ENCODE results near the gene MPV17L. TPM values are rescaled to one million over a fixed set of nuclear protein-coding genes. Genes with fewer than 3 reads are reported as not detected.
"Not testable (repeated sequence)": the region's sequence is repeated elsewhere in the genome, so short reads cannot be mapped to it uniquely, and the experiment has no call there.

Gene MPV17L
- total and polyA plus RNA-seq, 2 donors (not counting 3 experiments of a cell fraction or from before 2014, with no cell fraction given), result 0.06 to 0.22 TPM

DNA sequence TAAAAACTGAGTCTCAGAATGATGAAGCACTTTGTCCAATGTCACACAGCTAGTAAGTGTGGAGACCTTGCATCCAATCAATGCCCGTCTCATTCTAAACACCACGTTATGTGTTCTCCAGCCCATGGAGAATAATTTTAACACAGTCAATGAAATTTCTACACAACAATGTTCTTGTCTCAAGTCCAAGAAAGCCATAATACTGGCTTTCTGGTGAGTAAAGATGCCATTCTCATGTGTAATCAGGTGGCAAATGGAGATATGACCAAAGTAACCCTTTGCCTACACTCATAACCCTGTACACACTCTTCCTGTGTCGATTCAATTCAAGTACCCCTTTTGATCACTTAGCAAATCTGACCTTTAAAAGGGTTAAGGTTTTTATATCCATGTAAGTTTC lies 12.7 kb upstream of the MPV17L start:
- H4K20me1 ChIP-seq (replicated peaks; ENCODE audit: control insufficient read depth, extremely low read depth, insufficient read depth, low read length); H3K27me3 ChIP-seq (ENCODE audit: control insufficient read depth in 2 of 2, insufficient read depth in 2 of 2, low read length in 2 of 2); DNase-seq (ENCODE audit: low read depth, low spot score); intact Hi-C loops (cut with micrococcal nuclease); H3K27ac ChIP-seq (ENCODE audit: insufficient read depth, low read depth, low read length); H3K79me2 ChIP-seq (ENCODE audit: control insufficient read depth, insufficient read depth, low read length); H3K4me2 ChIP-seq (ENCODE audit: insufficient read depth, low read length); H3K4me1 ChIP-seq (ENCODE audit: control insufficient read depth, extremely low read depth, insufficient read depth, low read length); H3K36me3 ChIP-seq (ENCODE audit: control insufficient read depth in 2 of 2, extremely low read depth in 1 of 2, insufficient read depth in 2 of 2, low read length in 2 of 2); POLR2A ChIA-PET; H2AFZ ChIP-seq (ENCODE audit: low read depth, low read length); H3K9me1 ChIP-seq (replicated peaks; ENCODE audit: control insufficient read depth, extremely low read depth, insufficient read depth, low read length); H3K9me3 ChIP-seq (replicated peaks; ENCODE audit: control insufficient read depth, insufficient read depth, low read length); H3K4me3 ChIP-seq (replicated peaks in 1 of 3; ENCODE audit: insufficient read depth in 1 of 3, low read depth in 1 of 3, low read length in 3 of 3); FAIRE-seq; BruUV-seq (replicated peaks); dilution Hi-C loops (cut with MboI; ENCODE audit: extremely low pct_ligation_motif_present, low sequenced_read_pairs); H3K9ac ChIP-seq (replicated peaks; ENCODE audit: extremely low read depth, insufficient read depth, low read length); CTCF ChIA-PET: not testable (repeated sequence)

DNA sequence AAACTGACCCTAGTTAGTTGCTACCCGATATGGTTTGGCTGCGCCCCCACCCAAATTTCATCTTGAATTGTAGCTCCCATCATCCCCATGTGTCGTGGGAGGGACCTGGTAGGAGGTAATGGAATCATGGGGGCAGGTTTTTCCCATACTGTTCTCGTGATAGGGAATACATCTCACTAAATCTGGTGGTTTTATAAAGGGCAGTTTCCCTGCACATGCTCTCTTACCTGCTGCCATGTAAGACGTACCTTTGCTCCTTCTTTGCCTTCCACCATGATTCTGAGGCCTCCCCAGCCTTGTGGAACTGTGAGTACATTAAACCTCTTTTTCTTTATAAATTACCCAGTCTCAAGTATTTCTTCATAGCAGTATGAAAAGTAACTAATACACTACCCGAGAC lies 7.5 kb upstream of the MPV17L start:
- H3K27me3 ChIP-seq (ENCODE audit: control insufficient read depth in 2 of 2, insufficient read depth in 2 of 2, low read length in 2 of 2); dilution Hi-C loops (cut with MboI; ENCODE audit: extremely low pct_ligation_motif_present, low sequenced_read_pairs); POLR2A ChIA-PET; H3K36me3 ChIP-seq (ENCODE audit: control insufficient read depth in 2 of 2, extremely low read depth in 1 of 2, insufficient read depth in 2 of 2, low read length in 2 of 2); H3K9me1 ChIP-seq (replicated peaks; ENCODE audit: control insufficient read depth, extremely low read depth, insufficient read depth, low read length); H2AFZ ChIP-seq (ENCODE audit: low read depth, low read length); H3K4me3 ChIP-seq (replicated peaks in 1 of 3; ENCODE audit: insufficient read depth in 1 of 3, low read depth in 1 of 3, low read length in 3 of 3); H3K27ac ChIP-seq (ENCODE audit: insufficient read depth, low read depth, low read length); H4K20me1 ChIP-seq (replicated peaks; ENCODE audit: control insufficient read depth, extremely low read depth, insufficient read depth, low read length); H3K9me3 ChIP-seq (replicated peaks; ENCODE audit: control insufficient read depth, insufficient read depth, low read length); FAIRE-seq; BruUV-seq (replicated peaks); DNase-seq (ENCODE audit: low read depth, low spot score); H3K9ac ChIP-seq (replicated peaks; ENCODE audit: extremely low read depth, insufficient read depth, low read length); H3K4me2 ChIP-seq (ENCODE audit: insufficient read depth, low read length); intact Hi-C loops (cut with micrococcal nuclease); H3K79me2 ChIP-seq (ENCODE audit: control insufficient read depth, insufficient read depth, low read length); H3K4me1 ChIP-seq (ENCODE audit: control insufficient read depth, extremely low read depth, insufficient read depth, low read length); CTCF ChIA-PET: not testable (repeated sequence)

DNA sequence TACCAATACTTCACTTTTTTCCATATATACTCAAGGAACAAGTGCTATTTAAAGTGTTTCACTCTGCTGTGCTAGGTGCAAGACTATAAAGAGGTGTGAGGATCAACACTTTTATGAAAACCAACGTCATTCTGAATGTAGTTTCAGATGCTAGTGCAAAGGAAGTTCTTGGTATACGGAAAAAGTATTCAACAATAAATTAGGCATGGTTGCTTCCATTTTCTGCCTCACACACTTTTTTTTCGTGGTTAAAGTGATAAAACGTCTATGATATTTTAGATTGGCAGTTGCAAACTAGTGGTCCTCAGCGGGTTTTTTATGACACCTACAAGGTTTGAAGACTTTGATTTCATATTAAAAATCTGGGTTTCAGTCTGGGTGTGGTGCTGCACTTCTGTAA lies 5.6 kb upstream of the MPV17L start:
- BruUV-seq (replicated peaks); dilution Hi-C loops (cut with MboI; ENCODE audit: extremely low pct_ligation_motif_present, low sequenced_read_pairs); H3K4me2 ChIP-seq (ENCODE audit: insufficient read depth, low read length); DNase-seq (ENCODE audit: low read depth, low spot score); FAIRE-seq; intact Hi-C loops (cut with micrococcal nuclease); H3K4me1 ChIP-seq (ENCODE audit: control insufficient read depth, extremely low read depth, insufficient read depth, low read length); H3K27me3 ChIP-seq (ENCODE audit: control insufficient read depth in 2 of 2, insufficient read depth in 2 of 2, low read length in 2 of 2); H3K4me3 ChIP-seq (replicated peaks in 1 of 3; ENCODE audit: insufficient read depth in 1 of 3, low read depth in 1 of 3, low read length in 3 of 3); H3K36me3 ChIP-seq (ENCODE audit: control insufficient read depth in 2 of 2, extremely low read depth in 1 of 2, insufficient read depth in 2 of 2, low read length in 2 of 2); H4K20me1 ChIP-seq (replicated peaks; ENCODE audit: control insufficient read depth, extremely low read depth, insufficient read depth, low read length); H3K79me2 ChIP-seq (ENCODE audit: control insufficient read depth, insufficient read depth, low read length); H3K9ac ChIP-seq (replicated peaks; ENCODE audit: extremely low read depth, insufficient read depth, low read length); H3K9me1 ChIP-seq (replicated peaks; ENCODE audit: control insufficient read depth, extremely low read depth, insufficient read depth, low read length); H3K27ac ChIP-seq (ENCODE audit: insufficient read depth, low read depth, low read length); CTCF ChIA-PET; POLR2A ChIA-PET; H3K9me3 ChIP-seq (replicated peaks; ENCODE audit: control insufficient read depth, insufficient read depth, low read length); H2AFZ ChIP-seq (ENCODE audit: low read depth, low read length): not testable (repeated sequence)

DNA sequence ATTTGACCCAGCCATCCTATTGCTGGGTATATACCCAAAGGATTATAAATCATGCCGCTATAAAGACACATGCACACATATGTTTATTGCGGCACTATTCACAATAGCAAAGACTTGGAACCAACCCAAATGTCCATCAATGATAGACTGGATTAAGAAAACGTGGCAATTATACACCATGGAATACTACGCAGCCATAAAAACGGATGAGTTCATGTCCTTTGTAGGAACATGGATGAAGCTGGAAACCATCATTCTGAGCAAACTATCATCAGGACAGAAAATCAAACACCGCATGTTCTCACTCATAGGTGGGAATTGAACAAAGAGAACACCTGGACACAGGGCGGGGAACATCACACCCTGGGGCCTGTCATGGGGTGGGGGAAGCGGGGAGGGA lies 2.5 kb upstream of the MPV17L start:
- H3K4me3 ChIP-seq (replicated peaks in 1 of 3; ENCODE audit: insufficient read depth in 1 of 3, low read depth in 1 of 3, low read length in 3 of 3); FAIRE-seq; H4K20me1 ChIP-seq (replicated peaks; ENCODE audit: control insufficient read depth, extremely low read depth, insufficient read depth, low read length); H3K27me3 ChIP-seq (ENCODE audit: control insufficient read depth in 2 of 2, insufficient read depth in 2 of 2, low read length in 2 of 2); H3K79me2 ChIP-seq (ENCODE audit: control insufficient read depth, insufficient read depth, low read length); H3K36me3 ChIP-seq (ENCODE audit: control insufficient read depth in 2 of 2, extremely low read depth in 1 of 2, insufficient read depth in 2 of 2, low read length in 2 of 2); POLR2A ChIA-PET; DNase-seq (ENCODE audit: low read depth, low spot score); H3K9me1 ChIP-seq (replicated peaks; ENCODE audit: control insufficient read depth, extremely low read depth, insufficient read depth, low read length); H3K4me2 ChIP-seq (ENCODE audit: insufficient read depth, low read length); H3K4me1 ChIP-seq (ENCODE audit: control insufficient read depth, extremely low read depth, insufficient read depth, low read length); BruUV-seq (replicated peaks); H2AFZ ChIP-seq (ENCODE audit: low read depth, low read length); CTCF ChIA-PET; dilution Hi-C loops (cut with MboI; ENCODE audit: extremely low pct_ligation_motif_present, low sequenced_read_pairs); H3K9me3 ChIP-seq (replicated peaks; ENCODE audit: control insufficient read depth, insufficient read depth, low read length); H3K9ac ChIP-seq (replicated peaks; ENCODE audit: extremely low read depth, insufficient read depth, low read length); intact Hi-C loops (cut with micrococcal nuclease); H3K27ac ChIP-seq (ENCODE audit: insufficient read depth, low read depth, low read length): not testable (repeated sequence)
